Activated T-helper 9 cell treated with anti-CD3 and anti-CD28 coated beads, Interleukin-2, amount 50 U/mL, for 16 hours (primary cell): ENCODE measurements around the gene GOLGA2.

Experiments used
- DNase-seq: peaks from one replicate; pipeline ENCODE4 v3.0.0-alpha.2; 2020; ENCODE audit warnings: low read depth

GOLGA2 gene

GRCh38 chr9:128275198-128276007 is at the start of gene GOLGA2:
Gene GOLGA2, minus strand, starts transcription at chr9:128276007. Its CDS starts 31 bp downstream, at chr9:128275976.
- no peak for DNase-seq

DNA sequence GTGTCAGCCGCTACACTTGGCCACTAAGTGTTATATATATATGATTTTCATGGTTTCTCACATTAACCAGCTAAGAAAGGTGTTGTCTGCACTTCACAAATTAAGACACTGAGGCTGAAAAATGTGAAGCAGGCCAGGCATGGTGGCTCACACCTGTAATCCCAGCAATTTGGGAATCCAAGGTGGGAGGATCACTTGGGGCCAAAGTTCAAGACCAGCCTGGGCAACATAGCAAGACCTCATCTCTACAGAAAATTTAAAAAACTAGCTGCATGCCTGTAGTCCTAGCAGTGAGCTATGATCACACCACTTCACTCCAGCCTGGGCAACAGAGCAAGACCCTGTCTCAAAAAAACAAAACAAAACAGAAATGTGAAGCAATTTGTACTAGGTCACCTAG is 48.6 kb upstream of the GOLGA2 start:
- DNase-seq, result no peak

- no peak for DNase-seq
These were observed 48.0 kb upstream of the GOLGA2 start for GRCh38 chr9:128323791-128324190.

DNA sequence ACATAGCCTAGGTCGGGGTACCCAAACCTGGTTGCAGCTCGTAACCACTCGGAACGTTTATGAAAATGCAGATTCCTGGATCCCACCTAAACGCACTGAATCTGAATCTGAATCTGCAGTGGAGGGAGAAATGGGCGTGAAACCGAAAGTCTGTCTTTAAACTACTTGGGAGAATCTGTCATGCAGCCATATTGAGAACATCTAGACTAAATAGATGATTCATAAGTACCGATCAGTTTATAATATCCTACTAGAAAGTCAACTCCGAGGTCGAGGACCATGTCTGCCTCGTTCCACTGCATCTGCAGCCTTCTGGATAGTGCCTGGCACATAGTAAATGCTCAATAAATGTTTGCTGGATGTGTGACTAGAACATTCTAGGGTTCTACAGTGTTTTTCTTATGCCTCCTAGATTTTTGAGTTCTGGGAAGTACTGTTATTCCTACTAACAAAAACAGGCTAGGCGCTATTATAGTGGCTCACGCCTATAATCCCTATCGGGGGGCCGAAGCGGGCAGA is 47.5 kb upstream of the GOLGA2 start:
- no peak for DNase-seq

DNA sequence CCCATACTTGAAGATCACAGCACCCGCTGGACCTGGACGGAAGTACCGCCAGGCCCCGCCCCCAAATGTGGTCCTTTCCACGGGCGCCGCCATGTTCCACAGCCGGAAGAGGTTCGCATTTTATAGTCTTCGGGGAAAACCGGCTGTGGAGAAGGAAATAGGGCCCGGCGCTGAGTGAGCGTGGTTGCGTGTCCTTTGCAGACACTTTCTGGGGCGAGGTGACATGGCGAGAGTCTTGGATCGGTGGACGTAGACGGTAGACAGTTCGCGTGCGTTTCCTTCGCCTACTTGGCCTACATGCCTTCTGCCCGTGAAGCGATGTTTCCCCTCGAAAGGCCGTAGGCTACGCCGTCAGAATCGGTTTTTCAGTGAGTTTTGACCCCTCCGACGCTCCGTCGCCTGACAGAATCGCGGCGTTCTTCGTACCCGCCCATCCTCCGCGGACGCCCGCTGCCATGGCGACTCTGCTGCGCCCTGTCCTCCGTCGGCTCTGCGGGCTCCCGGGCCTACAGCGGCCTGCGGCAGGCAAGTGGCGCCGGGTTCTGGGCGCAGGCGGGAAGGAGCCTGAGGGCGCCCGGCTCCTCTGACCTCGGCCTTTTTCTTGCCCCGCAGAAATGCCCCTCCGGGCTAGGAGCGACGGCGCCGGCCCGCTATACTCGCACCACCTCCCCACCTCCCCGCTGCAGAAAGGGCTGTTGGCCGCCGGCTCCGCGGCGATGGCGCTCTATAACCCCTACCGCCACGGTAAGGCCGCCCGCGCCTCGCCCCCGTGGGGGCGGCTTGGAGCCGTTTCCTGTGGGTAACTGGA is 46.8 kb upstream of the GOLGA2 start, which contains the start of the genes COQ4 and TRUB2:
Gene COQ4 (plus strand): TSS at position 436 of the 808 bp plus-strand sequence. CDS start 20 bp downstream, at position 456.
Gene TRUB2 (minus strand): TSS at position 44 of the 808 bp plus-strand sequence. CDS start 39 bp downstream, at position 5.
- peak; percentile 88 for DNase-seq

GRCh38 chr9:128321879-128322403 is 46.1 kb upstream of the GOLGA2 start:
- no peak for DNase-seq

DNA sequence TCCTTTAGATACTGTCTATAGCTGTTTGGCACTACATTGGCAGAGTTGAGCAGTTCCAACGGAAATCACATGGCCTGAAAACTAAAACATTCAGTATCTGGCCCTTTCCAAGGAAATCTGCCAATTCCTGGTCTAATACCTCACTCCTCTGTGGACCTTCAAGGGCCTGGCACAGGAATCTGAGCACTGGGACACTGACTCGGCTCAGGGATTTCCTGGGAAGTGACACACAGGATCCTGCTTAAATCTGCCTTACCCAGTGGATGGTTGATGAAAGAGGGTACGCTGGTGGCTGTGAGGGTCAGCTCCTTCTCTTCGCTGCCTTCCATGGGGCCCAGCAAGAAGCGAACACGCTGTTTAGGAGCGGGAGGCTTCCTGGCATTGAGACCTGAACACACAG is 45.5 kb upstream of the GOLGA2 start:
- no peak for DNase-seq

GRCh38 chr9:128317629-128318028 is 41.8 kb upstream of the GOLGA2 start:
- no peak for DNase-seq

DNA sequence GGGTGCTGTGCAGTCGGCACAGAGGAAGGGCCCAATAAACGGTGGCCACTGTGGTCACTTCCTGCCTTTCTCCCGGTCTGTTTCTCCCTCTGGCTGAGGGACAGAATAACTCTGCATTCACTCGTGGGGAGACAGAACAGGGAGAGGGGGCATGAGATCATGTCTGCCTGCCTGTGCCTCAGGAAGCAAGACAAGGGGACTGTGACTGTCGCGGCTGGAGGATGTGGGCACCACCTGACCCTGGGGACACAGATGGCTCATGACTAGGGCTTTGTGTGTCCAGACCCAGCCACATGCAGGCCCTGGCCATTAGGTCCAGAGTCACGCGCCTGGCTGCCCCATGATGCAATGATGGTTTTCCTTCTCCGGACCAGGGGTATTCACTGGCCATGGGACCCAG is 40.6 kb upstream of the GOLGA2 start:
- no peak for DNase-seq

- no peak for DNase-seq
These were observed 38.9 kb upstream of the GOLGA2 start for GRCh38 chr9:128314697-128315096.

DNA sequence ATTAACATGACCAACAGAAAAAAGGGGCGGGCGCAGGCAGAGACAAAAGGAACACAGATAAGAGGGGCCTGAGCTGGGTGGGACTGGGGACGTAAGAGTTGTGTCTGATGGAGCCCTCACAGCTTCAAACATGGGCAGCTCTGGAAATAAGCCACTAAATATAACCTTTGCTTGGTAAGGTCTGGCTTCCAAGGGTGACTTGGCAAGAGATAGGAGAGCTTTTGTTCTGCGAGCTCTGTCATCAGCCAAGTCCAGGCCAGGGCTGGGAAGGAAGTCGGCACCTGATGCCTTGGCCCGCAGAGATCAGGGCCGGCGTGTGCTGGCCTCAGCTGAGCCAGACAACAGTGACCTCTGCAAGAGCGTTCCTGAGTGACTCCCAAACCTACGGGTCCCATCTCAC is 34.7 kb upstream of the GOLGA2 start:
- DNase-seq, result no peak

DNA sequence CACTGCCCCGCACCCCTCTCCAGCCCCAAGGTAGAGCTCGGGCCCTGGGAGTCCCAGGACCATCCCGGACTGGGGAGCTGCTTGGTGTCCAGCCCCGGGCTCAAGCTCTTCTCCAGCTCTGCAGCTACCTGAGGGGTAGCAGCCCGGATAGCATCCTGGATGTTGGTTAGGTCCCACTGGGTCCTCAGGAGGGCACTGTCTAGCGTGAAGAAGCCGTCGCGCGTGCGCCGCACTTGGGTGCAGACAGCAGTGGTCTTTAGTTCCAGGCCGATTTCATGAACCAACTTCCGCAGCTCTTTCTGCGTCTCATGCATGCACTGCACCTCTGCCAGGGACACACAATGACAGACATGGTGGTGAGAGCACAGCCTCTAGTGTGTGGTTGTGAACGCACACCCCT is 33.7 kb upstream of the GOLGA2 start:
- DNase-seq, result no peak

GRCh38 chr9:128304971-128305288 is 29.1 kb upstream of the GOLGA2 start:
- DNase-seq, result no peak

GRCh38 chr9:128304136-128304970 is 28.5 kb upstream of the GOLGA2 start:
- no peak for DNase-seq

- DNase-seq, result no peak
These were observed 23.0 kb upstream of the GOLGA2 start for GRCh38 chr9:128298535-128299482.

DNA sequence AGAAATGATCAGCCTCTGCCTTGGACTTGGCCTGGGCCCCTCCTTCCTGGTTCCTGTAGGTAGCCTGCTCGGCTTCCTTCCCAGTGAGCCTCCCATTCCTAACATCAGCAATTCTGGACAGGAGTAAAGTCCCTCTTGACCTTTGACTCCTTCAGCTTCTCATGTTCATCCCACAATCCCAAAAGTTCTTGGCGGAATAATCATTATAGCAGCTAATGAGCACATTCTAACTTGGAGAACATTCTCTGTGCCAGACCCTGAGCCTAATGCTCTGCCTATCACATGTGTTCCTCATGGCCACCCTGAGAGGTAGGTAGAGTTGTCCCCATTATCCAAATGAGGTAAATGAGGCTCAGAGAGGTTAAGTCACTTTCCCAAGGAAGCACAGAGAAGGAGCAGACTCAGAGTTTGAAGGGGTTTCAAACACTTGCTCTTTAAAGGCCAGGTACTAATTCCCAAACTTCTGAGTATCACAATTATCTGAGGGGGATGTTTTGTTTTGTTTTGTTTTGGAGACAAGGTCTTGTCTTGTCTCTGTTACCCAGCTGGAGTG is 21.5 kb upstream of the GOLGA2 start:
- no peak for DNase-seq

- no peak for DNase-seq
These were observed 20.8 kb upstream of the GOLGA2 start for GRCh38 chr9:128296340-128297220.

DNA sequence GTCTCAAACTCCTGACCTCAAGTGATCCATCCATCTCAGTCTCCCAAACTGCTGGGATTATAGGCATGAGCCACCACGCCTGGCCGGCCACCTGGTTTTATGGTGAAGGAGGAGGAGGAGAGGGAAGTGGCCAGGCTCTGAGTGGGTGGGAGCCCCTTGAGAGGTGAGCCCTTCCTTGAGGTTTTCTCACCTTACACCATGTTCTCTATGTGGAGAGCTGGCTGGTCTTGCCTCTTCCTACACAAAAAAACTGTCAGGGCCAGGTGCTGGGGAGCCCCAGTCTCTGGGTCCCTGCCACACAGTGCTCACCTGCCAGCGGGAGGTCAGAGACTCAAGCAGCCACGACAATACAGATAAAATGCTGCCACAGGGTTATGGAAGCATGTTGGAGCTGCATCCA is 18.3 kb upstream of the GOLGA2 start:
- DNase-seq, result no peak

- no peak for DNase-seq
These were observed 17.3 kb upstream of the GOLGA2 start for GRCh38 chr9:128293091-128293490.
